Body of pancreas (tissue), 4 donors: Measurements from ENCODE around the gene FOXL2.

Source experiments
- POLR2A ChIP-seq, 3 donors: fragments of 450-650 bp; IDR thresholded peaks; one replicate each; pipeline ENCODE4 v1.6.1; 2016; ENCODE audit warnings: antibody characterized with exemption in 3 of 3, mild to moderate bottlenecking in 2 of 3
- TF ChIP-seq, protein P1 (sequence below), 7 experiments: fragments of 450-650 bp in 4 of 7; fragments of 200-600 bp in 3 of 7; sonication (generic) in 3 of 7; IDR thresholded peaks; one replicate each; pipeline ENCODE4 v1.5.1; 2016 to 2019; ENCODE audit warnings: antibody characterized with exemption in 7 of 7

DNA sequence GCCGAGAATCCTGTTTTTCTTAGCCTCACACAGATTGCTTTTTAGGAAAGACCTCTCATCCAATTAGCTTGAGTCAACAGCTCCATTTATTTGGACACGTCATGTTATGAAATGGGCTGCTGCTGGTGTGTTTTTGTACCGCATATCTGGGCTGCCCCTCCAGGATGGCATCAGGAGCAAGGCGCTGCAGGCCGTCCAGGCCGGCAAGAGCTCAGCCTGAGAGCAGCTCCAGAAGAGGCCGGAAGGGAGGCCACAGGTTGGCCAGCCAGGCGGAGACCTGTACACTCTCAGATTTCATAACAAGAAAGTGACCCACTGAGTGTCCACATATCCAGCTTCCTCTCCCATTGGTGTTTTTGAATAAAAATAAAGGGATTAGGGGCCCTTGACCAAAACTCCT, 28.4 kb upstream of the FOXL2 start:
- TF ChIP-seq, protein P1, sequence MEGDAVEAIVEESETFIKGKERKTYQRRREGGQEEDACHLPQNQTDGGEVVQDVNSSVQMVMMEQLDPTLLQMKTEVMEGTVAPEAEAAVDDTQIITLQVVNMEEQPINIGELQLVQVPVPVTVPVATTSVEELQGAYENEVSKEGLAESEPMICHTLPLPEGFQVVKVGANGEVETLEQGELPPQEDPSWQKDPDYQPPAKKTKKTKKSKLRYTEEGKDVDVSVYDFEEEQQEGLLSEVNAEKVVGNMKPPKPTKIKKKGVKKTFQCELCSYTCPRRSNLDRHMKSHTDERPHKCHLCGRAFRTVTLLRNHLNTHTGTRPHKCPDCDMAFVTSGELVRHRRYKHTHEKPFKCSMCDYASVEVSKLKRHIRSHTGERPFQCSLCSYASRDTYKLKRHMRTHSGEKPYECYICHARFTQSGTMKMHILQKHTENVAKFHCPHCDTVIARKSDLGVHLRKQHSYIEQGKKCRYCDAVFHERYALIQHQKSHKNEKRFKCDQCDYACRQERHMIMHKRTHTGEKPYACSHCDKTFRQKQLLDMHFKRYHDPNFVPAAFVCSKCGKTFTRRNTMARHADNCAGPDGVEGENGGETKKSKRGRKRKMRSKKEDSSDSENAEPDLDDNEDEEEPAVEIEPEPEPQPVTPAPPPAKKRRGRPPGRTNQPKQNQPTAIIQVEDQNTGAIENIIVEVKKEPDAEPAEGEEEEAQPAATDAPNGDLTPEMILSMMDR (IDR thresholded peaks at IDR 0.05), result no peak
- TF ChIP-seq POLR2A (IDR thresholded peaks at IDR 0.05), result no peak
